HG03354 (cell line): Measurements from ENCODE around the gene KLK15.

ENCODE experiments used
- ATAC-seq: cut with Tn5 transposase; IDR thresholded peaks from one replicate; pipeline ENCODE4 v1.9.1; 2021; ENCODE audit warnings: mild to moderate bottlenecking; ENCODE audit not compliant: unreplicated experiment, poor library complexity, severe bottlenecking

Gene KLK15, protein sequence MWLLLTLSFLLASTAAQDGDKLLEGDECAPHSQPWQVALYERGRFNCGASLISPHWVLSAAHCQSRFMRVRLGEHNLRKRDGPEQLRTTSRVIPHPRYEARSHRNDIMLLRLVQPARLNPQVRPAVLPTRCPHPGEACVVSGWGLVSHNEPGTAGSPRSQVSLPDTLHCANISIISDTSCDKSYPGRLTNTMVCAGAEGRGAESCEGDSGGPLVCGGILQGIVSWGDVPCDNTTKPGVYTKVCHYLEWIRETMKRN

DNA sequence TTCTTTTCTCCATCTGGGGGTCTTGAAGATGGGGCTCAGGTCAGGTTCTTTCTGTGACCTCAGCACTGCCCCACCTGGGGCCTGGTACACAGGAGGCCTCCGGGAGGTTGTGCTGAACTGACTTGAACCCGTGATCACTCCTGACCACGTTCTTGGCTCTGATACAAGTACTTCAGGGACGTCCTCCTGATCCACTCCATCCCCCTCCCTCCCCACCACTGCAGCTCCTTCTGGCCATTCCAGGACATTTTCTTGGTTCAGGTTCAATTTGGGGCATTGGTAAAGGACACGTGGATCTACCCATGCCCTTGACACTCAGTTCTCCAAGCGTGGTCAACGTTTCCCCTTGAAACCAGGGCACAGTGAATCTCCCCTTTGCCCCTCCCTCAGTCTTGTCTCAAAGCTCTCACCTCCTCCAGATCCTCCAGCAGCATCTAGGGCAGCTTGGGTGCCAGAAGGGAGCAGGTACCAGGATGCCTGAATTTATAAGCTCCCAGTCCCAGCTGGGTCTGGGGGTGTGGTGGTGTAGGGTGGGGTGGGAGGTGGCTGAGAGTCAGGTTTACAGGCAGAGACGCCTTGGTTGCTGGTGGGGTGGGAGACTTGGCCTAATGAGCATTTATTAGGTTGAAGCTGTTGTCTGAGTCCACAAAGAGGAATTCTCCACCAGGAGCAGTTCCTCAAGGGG, at the start of gene KLK15:
Gene KLK15, minus strand, starts transcription at position 458 of the 685 bp plus-strand sequence. CDS start 2,082 bp downstream, outside the sequence.
- no peak for ATAC-seq

GRCh38 chr19:50882188-50882587, 48.8 kb upstream of the KLK15 start:
- ATAC-seq: no peak

GRCh38 chr19:50880241-50880640, 46.9 kb upstream of the KLK15 start:
- no peak for ATAC-seq

DNA sequence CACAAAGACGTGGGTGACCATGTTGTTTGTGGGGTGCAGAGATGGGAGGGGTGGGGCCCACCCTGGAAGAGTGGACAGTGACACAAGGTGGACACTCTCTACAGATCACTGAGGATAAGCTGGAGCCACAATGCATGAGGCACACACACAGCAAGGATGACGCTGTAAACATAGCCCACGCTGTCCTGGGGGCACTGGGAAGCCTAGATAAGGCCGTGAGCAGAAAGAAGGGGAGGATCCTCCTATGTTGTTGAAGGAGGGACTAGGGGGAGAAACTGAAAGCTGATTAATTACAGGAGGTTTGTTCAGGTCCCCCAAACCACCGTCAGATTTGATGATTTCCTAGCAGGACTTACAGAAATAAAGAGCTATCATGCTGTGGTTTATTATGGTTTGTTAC, 45.5 kb upstream of the KLK15 start:
- ATAC-seq: no peak

DNA sequence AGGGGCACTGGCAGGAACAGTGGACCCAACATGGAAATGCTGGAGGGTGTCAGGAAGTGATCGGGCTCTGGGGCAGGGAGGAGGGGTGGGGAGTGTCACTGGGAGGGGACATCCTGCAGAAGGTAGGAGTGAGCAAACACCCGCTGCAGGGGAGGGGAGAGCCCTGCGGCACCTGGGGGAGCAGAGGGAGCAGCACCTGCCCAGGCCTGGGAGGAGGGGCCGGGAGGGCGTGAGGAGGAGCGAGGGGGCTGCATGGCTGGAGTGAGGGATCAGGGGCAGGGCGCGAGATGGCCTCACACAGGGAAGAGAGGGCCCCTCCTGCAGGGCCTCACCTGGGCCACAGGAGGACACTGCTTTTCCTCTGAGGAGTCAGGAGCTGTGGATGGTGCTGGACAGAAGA, 44.0 kb upstream of the KLK15 start:
- ATAC-seq: no peak

GRCh38 chr19:50876456-50876855, 43.1 kb upstream of the KLK15 start:
- no peak for ATAC-seq

GRCh38 chr19:50875795-50876422, 42.5 kb upstream of the KLK15 start:
- no peak for ATAC-seq

GRCh38 chr19:50874211-50874610, 40.8 kb upstream of the KLK15 start:
- ATAC-seq: no peak

DNA sequence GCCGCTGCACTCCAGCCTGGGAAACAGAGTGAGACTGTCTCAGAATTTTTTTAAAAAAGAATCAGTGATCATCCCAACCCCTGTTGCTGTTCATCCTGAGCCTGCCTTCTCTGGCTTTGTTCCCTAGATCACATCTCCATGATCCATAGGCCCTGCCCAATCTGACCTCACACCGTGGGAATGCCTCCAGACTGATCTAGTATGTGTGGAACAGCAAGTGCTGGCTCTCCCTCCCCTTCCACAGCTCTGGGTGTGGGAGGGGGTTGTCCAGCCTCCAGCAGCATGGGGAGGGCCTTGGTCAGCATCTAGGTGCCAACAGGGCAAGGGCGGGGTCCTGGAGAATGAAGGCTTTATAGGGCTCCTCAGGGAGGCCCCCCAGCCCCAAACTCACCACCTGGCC, 39.7 kb upstream of the KLK15 start, which contains the start of gene KLK2:
Gene KLK2, plus strand, starts transcription at position 384 of the 400 bp plus-strand sequence. CDS start 35 bp downstream, outside the sequence.
- ATAC-seq: no peak

DNA sequence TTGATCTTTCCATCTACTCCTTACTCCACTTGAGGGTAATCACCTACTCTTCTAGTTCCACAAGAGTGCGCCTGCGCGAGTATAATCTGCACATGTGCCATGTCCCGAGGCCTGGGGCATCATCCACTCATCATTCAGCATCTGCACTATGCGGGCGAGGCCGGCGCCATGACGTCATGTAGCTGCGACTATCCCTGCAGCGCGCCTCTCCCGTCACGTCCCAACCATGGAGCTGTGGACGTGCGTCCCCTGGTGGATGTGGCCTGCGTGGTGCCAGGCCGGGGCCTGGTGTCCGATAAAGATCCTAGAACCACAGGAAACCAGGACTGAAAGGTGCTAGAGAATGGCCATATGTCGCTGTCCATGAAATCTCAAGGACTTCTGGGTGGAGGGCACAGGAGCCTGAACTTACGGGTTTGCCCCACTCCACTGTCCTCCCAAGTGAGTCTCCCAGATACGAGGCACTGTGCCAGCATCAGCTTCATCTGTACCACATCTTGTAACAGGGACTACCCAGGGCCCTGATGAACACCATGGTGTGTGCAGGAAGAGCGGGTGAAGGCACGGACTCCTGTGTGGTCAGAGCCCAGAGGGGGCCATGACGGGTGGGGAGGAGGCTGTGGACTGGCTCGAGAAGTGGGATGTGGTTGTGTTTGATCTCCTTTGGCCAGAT, 37.2 kb upstream of the KLK15 start:
- ATAC-seq: no peak

GRCh38 chr19:50869479-50869878, 36.1 kb upstream of the KLK15 start:
- no peak for ATAC-seq

DNA sequence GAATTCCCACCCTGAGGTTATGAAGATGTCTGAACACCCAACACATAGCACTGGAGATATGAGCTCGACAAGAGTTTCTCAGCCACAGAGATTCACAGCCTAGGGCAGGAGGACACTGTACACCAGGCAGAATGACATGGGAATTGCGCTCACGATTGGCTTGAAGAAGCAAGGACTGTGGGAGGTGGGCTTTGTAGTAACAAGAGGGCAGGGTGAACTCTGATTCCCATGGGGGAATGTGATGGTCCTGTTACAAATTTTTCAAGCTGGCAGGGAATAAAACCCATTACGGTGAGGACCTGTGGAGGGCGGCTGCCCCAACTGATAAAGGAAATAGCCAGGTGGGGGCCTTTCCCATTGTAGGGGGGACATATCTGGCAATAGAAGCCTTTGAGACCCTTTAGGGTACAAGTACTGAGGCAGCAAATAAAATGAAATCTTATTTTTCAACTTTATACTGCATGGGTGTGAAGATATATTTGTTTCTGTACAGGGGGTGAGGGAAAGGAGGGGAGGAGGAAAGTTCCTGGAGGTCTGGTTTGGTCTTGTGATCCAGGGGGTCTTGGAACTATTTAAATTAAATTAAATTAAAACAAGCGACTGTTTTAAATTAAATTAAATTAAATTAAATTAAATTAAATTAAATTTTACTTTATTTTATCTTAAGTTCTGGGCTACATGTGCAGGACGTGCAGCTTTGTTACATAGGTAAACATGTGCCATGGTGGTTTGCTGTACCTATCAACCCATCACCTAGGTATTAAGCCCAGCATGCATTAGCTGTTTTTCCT, 28.3 kb upstream of the KLK15 start:
- no peak for ATAC-seq

DNA sequence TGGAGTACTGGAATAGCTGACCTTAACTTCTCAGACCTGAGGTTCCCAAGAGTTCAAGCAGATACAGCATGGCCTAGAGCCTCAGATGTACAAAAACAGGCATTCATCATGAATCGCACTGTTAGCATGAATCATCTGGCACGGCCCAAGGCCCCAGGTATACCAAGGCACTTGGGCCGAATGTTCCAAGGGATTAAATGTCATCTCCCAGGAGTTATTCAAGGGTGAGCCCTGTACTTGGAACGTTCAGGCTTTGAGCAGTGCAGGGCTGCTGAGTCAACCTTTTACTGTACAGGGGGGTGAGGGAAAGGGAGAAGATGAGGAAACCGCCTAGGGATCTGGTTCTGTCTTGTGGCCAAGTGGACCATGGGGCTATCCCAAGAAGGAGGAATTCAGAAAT, 27.6 kb upstream of the KLK15 start:
- ATAC-seq: no peak

GRCh38 chr19:50859849-50860248, 26.5 kb upstream of the KLK15 start:
- ATAC-seq: no peak

- ATAC-seq: no peak
Observed at GRCh38 chr19:50858886-50859285, 25.5 kb upstream of the KLK15 start.

DNA sequence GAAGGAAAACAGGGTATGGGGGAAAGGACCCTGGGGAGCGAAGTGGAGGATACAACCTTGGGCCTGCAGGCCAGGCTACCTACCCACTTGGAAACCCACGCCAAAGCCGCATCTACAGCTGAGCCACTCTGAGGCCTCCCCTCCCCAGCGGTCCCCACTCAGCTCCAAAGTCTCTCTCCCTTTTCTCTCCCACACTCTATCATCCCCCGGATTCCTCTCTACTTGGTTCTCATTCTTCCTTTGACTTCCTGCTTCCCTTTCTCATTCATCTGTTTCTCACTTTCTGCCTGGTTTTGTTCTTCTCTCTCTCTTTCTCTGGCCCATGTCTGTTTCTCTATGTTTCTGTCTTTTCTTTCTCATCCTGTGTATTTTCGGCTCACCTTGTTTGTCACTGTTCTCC, 24.0 kb upstream of the KLK15 start:
- ATAC-seq: no peak

DNA sequence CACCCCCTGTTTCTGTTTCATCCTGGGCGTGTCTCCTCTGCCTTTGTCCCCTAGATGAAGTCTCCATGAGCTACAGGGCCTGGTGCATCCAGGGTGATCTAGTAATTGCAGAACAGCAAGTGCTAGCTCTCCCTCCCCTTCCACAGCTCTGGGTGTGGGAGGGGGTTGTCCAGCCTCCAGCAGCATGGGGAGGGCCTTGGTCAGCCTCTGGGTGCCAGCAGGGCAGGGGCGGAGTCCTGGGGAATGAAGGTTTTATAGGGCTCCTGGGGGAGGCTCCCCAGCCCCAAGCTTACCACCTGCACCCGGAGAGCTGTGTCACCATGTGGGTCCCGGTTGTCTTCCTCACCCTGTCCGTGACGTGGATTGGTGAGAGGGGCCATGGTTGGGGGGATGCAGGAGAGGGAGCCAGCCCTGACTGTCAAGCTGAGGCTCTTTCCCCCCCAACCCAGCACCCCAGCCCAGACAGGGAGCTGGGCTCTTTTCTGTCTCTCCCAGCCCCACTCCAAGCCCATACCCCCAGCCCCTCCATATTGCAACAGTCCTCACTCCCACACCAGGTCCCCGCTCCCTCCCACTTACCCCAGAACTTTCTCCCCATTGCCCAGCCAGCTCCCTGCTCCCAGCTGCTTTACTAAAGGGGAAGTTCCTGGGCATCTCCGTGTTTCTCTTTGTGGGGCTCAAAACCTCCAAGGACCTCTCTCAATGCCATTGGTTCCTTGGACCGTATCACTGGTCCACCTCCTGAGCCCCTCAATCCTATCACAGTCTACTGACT, 21.4 kb upstream of the KLK15 start, which contains the start of gene KLK3:
Gene KLK3, plus strand, starts transcription at position 280 of the 775 bp plus-strand sequence. Its CDS starts 41 bp downstream, at position 321.
- ATAC-seq: no peak

GRCh38 chr19:50851620-50852019, 18.2 kb upstream of the KLK15 start:
- no peak for ATAC-seq

DNA sequence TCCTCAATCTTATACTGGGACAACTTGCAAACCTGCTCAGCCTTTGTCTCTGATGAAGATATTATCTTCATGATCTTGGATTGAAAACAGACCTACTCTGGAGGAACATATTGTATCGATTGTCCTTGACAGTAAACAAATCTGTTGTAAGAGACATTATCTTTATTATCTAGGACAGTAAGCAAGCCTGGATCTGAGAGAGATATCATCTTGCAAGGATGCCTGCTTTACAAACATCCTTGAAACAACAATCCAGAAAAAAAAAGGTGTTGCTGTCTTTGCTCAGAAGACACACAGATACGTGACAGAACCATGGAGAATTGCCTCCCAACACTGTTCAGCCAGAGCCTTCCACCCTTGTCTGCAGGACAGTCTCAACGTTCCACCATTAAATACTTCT, 17.4 kb upstream of the KLK15 start:
- ATAC-seq: no peak
